Measurements from ENCODE around the gene RPL22.

Gene RPL22

GRCh38 chr1:6136516-6137220, 62.7 kb downstream of the RPL22 start:
- TF ChIP-seq EZH2phosphoT487 (IDR thresholded peaks at IDR 0.05; ENCODE audit: low read depth) = no peak
- TF ChIP-seq CTCF (IDR thresholded peaks at IDR 0.05; ENCODE audit: low read depth, low read length) = no peak
- H4K20me1 ChIP-seq (ENCODE audit: insufficient read depth, low read length) = no peaks in the 10 kb centered on the region
- H3K27me3 ChIP-seq (ENCODE audit: low read depth, low read length) = no peaks in the 10 kb centered on the region

More at GRCh38 chr1:6136516-6137220, 62.7 kb downstream of the RPL22 start:
- no peak overlapping the region for H3K27ac ChIP-seq (ENCODE audit: low read length)
- H3K4me2 ChIP-seq (ENCODE audit: low read length) = no peak overlapping the region
- no peaks in the 10 kb centered on the region for H3K79me2 ChIP-seq (ENCODE audit: low read length)
- no peaks in the 10 kb centered on the region for H3K36me3 ChIP-seq (replicated peaks; ENCODE audit: low read depth, low read length)
- no peak overlapping the region for H3K4me3 ChIP-seq (ENCODE audit: low read length)
- peaks cover 2% of the 10 kb centered on the region for H3K4me1 ChIP-seq (ENCODE audit: low read length)
- H3K9ac ChIP-seq (ENCODE audit: low read length) = no peak overlapping the region
- H2AFZ ChIP-seq (ENCODE audit: low read depth, low read length) = no peak overlapping the region
- no peaks in the 10 kb centered on the region for H3K9me3 ChIP-seq (ENCODE audit: insufficient read depth, low read length)

All from OCI-LY3 (cell line).